Nephron (organoid): ENCODE measurements around the gene KIF26A.
"Not testable (repeated sequence)": the region's sequence is repeated elsewhere in the genome, so short reads cannot be mapped to it uniquely, and the experiment has no call there.

Source experiments
- H3K27ac Mint-ChIP-seq, 3 experiments: 2 replicates each; pipeline ENCODE4 v1.8.0; 2020; ENCODE audit warnings: mixed read lengths in 3 of 3, mild to moderate bottlenecking in 2 of 3, moderate library complexity in 1 of 3
- H3K27me3 Mint-ChIP-seq: 2 replicates; pipeline ENCODE4 v1.8.0; 2021; ENCODE audit warnings: low read depth, mild to moderate bottlenecking, moderate library complexity, mixed read lengths
- H3K36me3 Mint-ChIP-seq: 2 replicates; pipeline ENCODE4 v1.8.0; 2020; ENCODE audit warnings: low read depth, mixed read lengths
- H3K4me1 Mint-ChIP-seq: 2 replicates; pipeline ENCODE4 v1.8.0; 2020; ENCODE audit warnings: mixed read lengths
- H3K4me3 Mint-ChIP-seq, 3 experiments: 2 replicates each; pipeline ENCODE4 v1.8.0; 2020; ENCODE audit warnings: mild to moderate bottlenecking in 3 of 3, mixed read lengths in 3 of 3, moderate library complexity in 2 of 3
- H3K9me3 Mint-ChIP-seq: 2 replicates; pipeline ENCODE4 v1.8.0; 2020; ENCODE audit warnings: mixed read lengths
- TF ChIP-seq, protein P1 (sequence below), 3 experiments: fragments of 200-600 bp; sonication (generic); IDR thresholded peaks; one replicate each; pipeline ENCODE4 v1.5.0; 2021; ENCODE audit warnings: antibody characterized with exemption in 3 of 3; ENCODE audit not compliant: unreplicated experiment in 3 of 3

The KIF26A gene

DNA sequence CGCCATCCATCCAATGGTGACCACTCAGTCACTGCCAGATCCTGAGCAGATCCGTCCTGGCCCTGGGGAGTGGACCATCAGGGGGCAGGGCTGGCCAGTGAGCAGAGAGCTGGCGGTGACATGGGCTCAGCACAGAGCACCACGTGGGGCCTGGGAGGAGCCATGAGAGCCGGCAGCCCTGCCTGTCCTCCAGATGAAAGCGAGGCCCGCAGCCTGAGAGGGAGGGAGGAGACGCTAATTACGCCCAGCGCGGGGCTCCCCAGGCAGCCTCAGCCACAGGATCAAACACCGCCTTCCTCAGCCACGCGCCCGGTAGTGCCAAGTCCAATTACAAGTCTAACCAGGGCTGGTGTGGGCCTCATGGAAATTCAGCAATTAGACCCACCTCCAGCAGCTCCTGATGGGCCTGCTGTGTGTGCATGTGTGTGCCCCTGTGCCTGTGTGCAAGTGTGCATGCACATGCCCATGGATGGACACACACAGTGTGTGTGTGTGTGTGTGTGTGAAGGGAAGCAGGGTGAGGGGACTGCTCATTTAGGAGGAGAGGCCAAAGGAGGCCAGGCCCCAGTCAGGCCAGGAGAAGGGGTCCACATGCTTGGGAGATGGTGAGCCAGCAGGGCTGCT, 68.0 kb downstream of the KIF26A start:
- peaks cover 22% of the 10 kb centered on the region for H3K4me1 Mint-ChIP-seq
- H3K9me3 Mint-ChIP-seq, result no peaks in the 10 kb centered on the region
- H3K27me3 Mint-ChIP-seq, result peaks cover 16% of the 10 kb centered on the region
- H3K27ac Mint-ChIP-seq, result peak overlapping the region in 1 of 3 experiments; percentile 52
- TF ChIP-seq, protein P1, sequence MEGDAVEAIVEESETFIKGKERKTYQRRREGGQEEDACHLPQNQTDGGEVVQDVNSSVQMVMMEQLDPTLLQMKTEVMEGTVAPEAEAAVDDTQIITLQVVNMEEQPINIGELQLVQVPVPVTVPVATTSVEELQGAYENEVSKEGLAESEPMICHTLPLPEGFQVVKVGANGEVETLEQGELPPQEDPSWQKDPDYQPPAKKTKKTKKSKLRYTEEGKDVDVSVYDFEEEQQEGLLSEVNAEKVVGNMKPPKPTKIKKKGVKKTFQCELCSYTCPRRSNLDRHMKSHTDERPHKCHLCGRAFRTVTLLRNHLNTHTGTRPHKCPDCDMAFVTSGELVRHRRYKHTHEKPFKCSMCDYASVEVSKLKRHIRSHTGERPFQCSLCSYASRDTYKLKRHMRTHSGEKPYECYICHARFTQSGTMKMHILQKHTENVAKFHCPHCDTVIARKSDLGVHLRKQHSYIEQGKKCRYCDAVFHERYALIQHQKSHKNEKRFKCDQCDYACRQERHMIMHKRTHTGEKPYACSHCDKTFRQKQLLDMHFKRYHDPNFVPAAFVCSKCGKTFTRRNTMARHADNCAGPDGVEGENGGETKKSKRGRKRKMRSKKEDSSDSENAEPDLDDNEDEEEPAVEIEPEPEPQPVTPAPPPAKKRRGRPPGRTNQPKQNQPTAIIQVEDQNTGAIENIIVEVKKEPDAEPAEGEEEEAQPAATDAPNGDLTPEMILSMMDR (IDR thresholded peaks at IDR 0.05; ENCODE audit: unreplicated experiment in 3 of 3), result no peak
- H3K36me3 Mint-ChIP-seq, result no peaks in the 10 kb centered on the region
- H3K4me3 Mint-ChIP-seq, result no peak overlapping the region

GRCh38 chr14:104207142-104208014, 69.0 kb downstream of the KIF26A start:
- H3K36me3 Mint-ChIP-seq, result no peaks in the 10 kb centered on the region
- no peak overlapping the region for H3K4me3 Mint-ChIP-seq
- TF ChIP-seq, protein P1 (IDR thresholded peaks at IDR 0.05; ENCODE audit: unreplicated experiment in 3 of 3), result no peak
- no peaks in the 10 kb centered on the region for H3K9me3 Mint-ChIP-seq
- peaks cover 17% of the 10 kb centered on the region for H3K4me1 Mint-ChIP-seq
- H3K27ac Mint-ChIP-seq, result no peak overlapping the region
- peaks cover 23% of the 10 kb centered on the region for H3K27me3 Mint-ChIP-seq

- H3K4me1 Mint-ChIP-seq, result peaks cover 13% of the 10 kb centered on the region
- not testable (repeated sequence) for H3K27ac Mint-ChIP-seq, H3K4me3 Mint-ChIP-seq, H3K9me3 Mint-ChIP-seq, H3K36me3 Mint-ChIP-seq
- peaks cover 23% of the 10 kb centered on the region for H3K27me3 Mint-ChIP-seq
Measured at GRCh38 chr14:104208015-104208295, 69.6 kb downstream of the KIF26A start.

GRCh38 chr14:104208331-104208730, 69.9 kb downstream of the KIF26A start:
- not testable (repeated sequence) for H3K27ac Mint-ChIP-seq, H3K36me3 Mint-ChIP-seq, H3K9me3 Mint-ChIP-seq, H3K4me3 Mint-ChIP-seq
- Mint-ChIP-seq H3K4me1 (peaks cover 13% of the 10 kb centered on the region), H3K27me3 (peaks cover 23% of the 10 kb centered on the region)

DNA sequence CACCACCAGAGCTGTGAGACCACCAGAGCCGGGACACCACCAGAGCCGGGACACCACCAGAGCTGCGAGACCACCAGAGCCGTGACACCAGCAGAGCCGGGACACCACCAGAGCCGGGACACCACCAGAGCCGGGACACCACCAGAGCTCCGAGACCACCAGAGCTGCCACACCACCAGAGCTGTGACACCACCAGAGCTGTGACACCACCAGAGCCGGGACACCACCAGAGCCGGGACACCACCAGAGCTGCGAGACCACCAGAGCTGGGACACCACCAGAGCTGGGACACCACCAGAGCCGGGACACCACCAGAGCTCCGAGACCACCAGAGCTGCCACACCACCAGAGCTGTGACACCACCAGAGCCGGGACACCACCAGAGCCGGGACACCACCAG, 70.7 kb downstream of the KIF26A start:
- H3K4me3 Mint-ChIP-seq, H3K27ac Mint-ChIP-seq, H3K36me3 Mint-ChIP-seq, H3K9me3 Mint-ChIP-seq: not testable (repeated sequence)
- peaks cover 13% of the 10 kb centered on the region for H3K4me1 Mint-ChIP-seq
- H3K27me3 Mint-ChIP-seq, result peaks cover 23% of the 10 kb centered on the region

GRCh38 chr14:104209985-104210816, 71.8 kb downstream of the KIF26A start:
- Mint-ChIP-seq H3K36me3 (no peaks in the 10 kb centered on the region), H3K27me3 (peaks cover 34% of the 10 kb centered on the region), H3K4me3 (no peak overlapping the region), H3K27ac (no peak overlapping the region), H3K4me1 (peaks cover 13% of the 10 kb centered on the region), H3K9me3 (no peaks in the 10 kb centered on the region)
- TF ChIP-seq, protein P1 (IDR thresholded peaks at IDR 0.05; ENCODE audit: unreplicated experiment in 3 of 3), result no peak

- Mint-ChIP-seq H3K36me3 (no peaks in the 10 kb centered on the region), H3K4me3 (no peak overlapping the region), H3K9me3 (no peaks in the 10 kb centered on the region), H3K4me1 (peaks cover 13% of the 10 kb centered on the region), H3K27ac (peak overlapping the region in 1 of 3 experiments; percentile 64), H3K27me3 (peaks cover 34% of the 10 kb centered on the region)
- TF ChIP-seq, protein P1 (IDR thresholded peaks at IDR 0.05; ENCODE audit: unreplicated experiment in 3 of 3), result no peak
Measured at GRCh38 chr14:104210817-104211195, 72.4 kb downstream of the KIF26A start.
